Caco-2 (cell line): Measurements from ENCODE around the gene NCLN. TPM values are rescaled to one million over a fixed set of nuclear protein-coding genes. Genes with fewer than 3 reads are reported as not detected.
A peak's percentile ranks its signal among the peaks of the same experiment; 100 is the strongest.

Source experiments
- BruUV-seq: library from RNA; stranded (reverse); fragments of 400-500 nt; replicated peaks from 2 replicates; lab custom pipeline; 2021; lab: Mats Ljungman, UMichigan
- CTCF ChIA-PET: fragments of 300-600 bp; sonication (Branson Sonifier 250); formaldehyde crosslinking; loops from one replicate; lab custom pipeline; 2022; ENCODE audit warnings: antibody characterized with exemption; lab: Charles Lee
- POLR2A ChIA-PET: fragments of 300-600 bp; sonication (Branson Sonifier 250); formaldehyde crosslinking; loops from one replicate; lab custom pipeline; 2022; ENCODE audit warnings: antibody characterized with exemption; lab: Charles Lee
- DNase-seq, 2 experiments: peaks; one replicate each; pipeline versions ENCODE4 v3.0.0 to v3.0.0-alpha.2; 2020 to 2022
- H3K27me3 ChIP-seq: replicated peaks from 2 replicates; pipeline ENCODE4 v1.6.0; 2011; ENCODE audit warnings: low read length; ENCODE audit not compliant: control insufficient read depth, insufficient read depth
- H3K36me3 ChIP-seq: 2 replicates; pipeline ENCODE4 v1.5.1; 2011; ENCODE audit warnings: low read length; ENCODE audit not compliant: control insufficient read depth, insufficient read depth
- H3K4me1 ChIP-seq: fragments of 250-450 bp; sonication (Bioruptor Pico); 2 replicates; pipeline ENCODE4 v1.5.1; 2020; ENCODE audit warnings: mild to moderate bottlenecking
- H3K4me3 ChIP-seq: 2 replicates; pipeline ENCODE4 v1.5.1; 2011; ENCODE audit warnings: low read depth, mild to moderate bottlenecking, control low read depth, low read length
- H3K9me3 ChIP-seq: fragments of 250-450 bp; sonication (Bioruptor Pico); 2 replicates; pipeline ENCODE4 v1.5.1; 2020; ENCODE audit warnings: mild to moderate bottlenecking, moderate library complexity
- H3K27ac Mint-ChIP-seq: one replicate; pipeline ENCODE4 v1.8.0; 2022; ENCODE audit warnings: mixed read lengths; ENCODE audit not compliant: unreplicated experiment
- H3K27me3 Mint-ChIP-seq: one replicate; pipeline ENCODE4 v1.8.0; 2022; ENCODE audit warnings: mixed read lengths; ENCODE audit not compliant: insufficient read depth, unreplicated experiment
- H3K36me3 Mint-ChIP-seq: one replicate; pipeline ENCODE4 v1.8.0; 2022; ENCODE audit warnings: mild to moderate bottlenecking, mixed read lengths; ENCODE audit not compliant: insufficient read depth, unreplicated experiment
- H3K4me1 Mint-ChIP-seq: one replicate; pipeline ENCODE4 v1.8.0; 2022; ENCODE audit warnings: low read depth, mixed read lengths; ENCODE audit not compliant: unreplicated experiment
- H3K4me3 Mint-ChIP-seq: one replicate; pipeline ENCODE4 v1.8.0; 2022; ENCODE audit warnings: mild to moderate bottlenecking, moderate library complexity, mixed read lengths; ENCODE audit not compliant: unreplicated experiment
- H3K9me3 Mint-ChIP-seq: one replicate; pipeline ENCODE4 v1.8.0; 2022; ENCODE audit warnings: mixed read lengths; ENCODE audit not compliant: unreplicated experiment
- intact Hi-C: fragments of 100-400 bp; cut with micrococcal nuclease; formaldehyde crosslinking; loops from one replicate; pipeline ENCODE4 v1.10.0; 2022; ENCODE audit not compliant: unreplicated experiment
- total RNA-seq: library from RNA; stranded (reverse); gene quantifications from 2 replicates; pipeline ENCODE4 v1.2.3, GENCODE V29; 2022
- TF ChIP-seq, protein P1 (sequence below), 2 experiments: fragments of 200-600 bp in 1 of 2; IDR thresholded peaks; 1 replicate in 1 of 2; 2 replicates in 1 of 2; pipeline versions ENCODE4 v1.5.1 to v1.8.0; 2011 to 2022; ENCODE audit warnings: antibody characterized with exemption in 1 of 2, control low read depth in 1 of 2, inconsistent platforms in 1 of 2, low read depth in 1 of 2, low read length in 1 of 2, mild to moderate bottlenecking in 1 of 2, moderate library complexity in 1 of 2; ENCODE audit not compliant: insufficient read depth in 1 of 2, severe bottlenecking in 1 of 2, unreplicated experiment in 1 of 2

NCLN gene
- total RNA-seq, 1 experiment from 2014 or later: 87.3 TPM

DNA sequence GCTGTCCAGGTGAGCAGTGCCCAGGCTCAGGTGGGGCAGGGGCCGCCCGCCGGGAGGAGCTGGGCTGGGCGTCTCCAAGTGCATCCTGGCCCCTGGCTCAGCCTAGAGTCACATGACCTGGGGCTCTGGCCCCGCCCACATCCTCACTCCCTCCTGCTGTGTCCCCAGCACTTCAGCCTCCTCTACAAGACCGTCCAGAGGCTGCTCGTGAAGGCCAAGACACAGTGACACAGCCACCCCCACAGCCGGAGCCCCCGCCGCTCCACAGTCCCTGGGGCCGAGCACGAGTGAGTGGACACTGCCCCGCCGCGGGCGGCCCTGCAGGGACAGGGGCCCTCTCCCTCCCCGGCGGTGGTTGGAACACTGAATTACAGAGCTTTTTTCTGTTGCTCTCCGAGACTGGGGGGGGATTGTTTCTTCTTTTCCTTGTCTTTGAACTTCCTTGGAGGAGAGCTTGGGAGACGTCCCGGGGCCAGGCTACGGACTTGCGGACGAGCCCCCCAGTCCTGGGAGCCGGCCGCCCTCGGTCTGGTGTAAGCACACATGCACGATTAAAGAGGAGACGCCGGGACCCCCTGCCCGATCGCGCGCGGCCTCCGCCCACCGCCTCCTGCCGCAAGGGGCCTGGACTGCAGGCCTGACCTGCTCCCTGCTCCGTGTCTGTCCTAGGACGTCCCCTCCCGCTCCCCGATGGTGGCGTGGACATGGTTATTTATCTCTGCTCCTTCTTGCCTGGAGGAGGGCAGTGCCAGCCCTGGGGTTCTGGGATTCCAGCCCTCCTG is 21.9 kb downstream of the NCLN start:
- H3K4me1 Mint-ChIP-seq: no peaks in the 10 kb centered on the region
- H3K9me3 ChIP-seq: no peaks in the 10 kb centered on the region
- no TSS peak for BruUV-seq
- H3K27ac Mint-ChIP-seq: no peak overlapping the region
- peaks cover 24% of the 10 kb centered on the region for H3K36me3 Mint-ChIP-seq
- TF ChIP-seq, protein P1, sequence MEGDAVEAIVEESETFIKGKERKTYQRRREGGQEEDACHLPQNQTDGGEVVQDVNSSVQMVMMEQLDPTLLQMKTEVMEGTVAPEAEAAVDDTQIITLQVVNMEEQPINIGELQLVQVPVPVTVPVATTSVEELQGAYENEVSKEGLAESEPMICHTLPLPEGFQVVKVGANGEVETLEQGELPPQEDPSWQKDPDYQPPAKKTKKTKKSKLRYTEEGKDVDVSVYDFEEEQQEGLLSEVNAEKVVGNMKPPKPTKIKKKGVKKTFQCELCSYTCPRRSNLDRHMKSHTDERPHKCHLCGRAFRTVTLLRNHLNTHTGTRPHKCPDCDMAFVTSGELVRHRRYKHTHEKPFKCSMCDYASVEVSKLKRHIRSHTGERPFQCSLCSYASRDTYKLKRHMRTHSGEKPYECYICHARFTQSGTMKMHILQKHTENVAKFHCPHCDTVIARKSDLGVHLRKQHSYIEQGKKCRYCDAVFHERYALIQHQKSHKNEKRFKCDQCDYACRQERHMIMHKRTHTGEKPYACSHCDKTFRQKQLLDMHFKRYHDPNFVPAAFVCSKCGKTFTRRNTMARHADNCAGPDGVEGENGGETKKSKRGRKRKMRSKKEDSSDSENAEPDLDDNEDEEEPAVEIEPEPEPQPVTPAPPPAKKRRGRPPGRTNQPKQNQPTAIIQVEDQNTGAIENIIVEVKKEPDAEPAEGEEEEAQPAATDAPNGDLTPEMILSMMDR (IDR thresholded peaks at IDR 0.05; ENCODE audit: insufficient read depth in 1 of 2, low read depth in 1 of 2, low read length in 1 of 2, severe bottlenecking in 1 of 2, unreplicated experiment in 1 of 2): no peak
- no peaks in the 10 kb centered on the region for H3K36me3 ChIP-seq
- no peaks in the 10 kb centered on the region for H3K27me3 ChIP-seq
- no peaks in the 10 kb centered on the region for H3K4me1 ChIP-seq
- ChIA-PET POLR2A (no interaction called here), CTCF (no interaction called here)
- intact Hi-C loops: no loop called here
- no peak overlapping the region for H3K4me3 Mint-ChIP-seq
- DNase-seq: no peak
- H3K9me3 Mint-ChIP-seq: no peaks in the 10 kb centered on the region
- no peak overlapping the region for H3K4me3 ChIP-seq
- H3K27me3 Mint-ChIP-seq: no peaks in the 10 kb centered on the region

- TSS peak; percentile 66 for BruUV-seq
Measured at GRCh38 chr19:3208317-3209207, 22.8 kb downstream of the NCLN start.

More at GRCh38 chr19:3208317-3209207, 22.8 kb downstream of the NCLN start:
- H3K36me3 ChIP-seq: no peaks in the 10 kb centered on the region
- no peak for DNase-seq
- no peaks in the 10 kb centered on the region for H3K27me3 ChIP-seq
- Mint-ChIP-seq H3K4me1 (no peaks in the 10 kb centered on the region), H3K36me3 (peaks cover 22% of the 10 kb centered on the region), H3K9me3 (no peaks in the 10 kb centered on the region), H3K27me3 (no peaks in the 10 kb centered on the region), H3K27ac (no peak overlapping the region), H3K4me3 (no peak overlapping the region)
- H3K4me3 ChIP-seq: no peak overlapping the region
- intact Hi-C loops: no loop called here
- POLR2A ChIA-PET: no interaction called here
- TF ChIP-seq, protein P1 (IDR thresholded peaks at IDR 0.05; ENCODE audit: insufficient read depth in 1 of 2, low read depth in 1 of 2, low read length in 1 of 2, severe bottlenecking in 1 of 2, unreplicated experiment in 1 of 2): no peak
- no peaks in the 10 kb centered on the region for H3K4me1 ChIP-seq
- H3K9me3 ChIP-seq: no peaks in the 10 kb centered on the region
- CTCF ChIA-PET: no interaction called here
